ENCODE data around the gene ASB13.

GRCh38 chr10:5670662-5671375 is 4.4 kb upstream of the ASB13 start:
- TF ChIP-seq CTCF (tag by site-specific recombination; IDR thresholded peaks at IDR 0.05), result no peak
- no peak for TF ChIP-seq YY1 (tag by site-specific recombination; IDR thresholded peaks at IDR 0.05)
- TF ChIP-seq ZNF585B (tag by site-specific recombination; IDR thresholded peaks at IDR 0.05), result no peak
- no peak for TF ChIP-seq PRDM1 (tag by site-specific recombination; IDR thresholded peaks at IDR 0.05)

Data from HEK293 (cell line).